Nephron progenitor cell (in vitro differentiated cells): ENCODE measurements around the gene FGD5.

ENCODE experiments used
- DNase-seq: peaks from one replicate; pipeline ENCODE4 v3.0.0; 2021
- H3K27ac Mint-ChIP-seq: 2 replicates; pipeline ENCODE4 v1.8.0; 2021; ENCODE audit warnings: mild to moderate bottlenecking, moderate library complexity, mixed read lengths
- H3K27me3 Mint-ChIP-seq: 2 replicates; pipeline ENCODE4 v1.8.0; 2021; ENCODE audit warnings: mild to moderate bottlenecking, low read depth, mixed read lengths; ENCODE audit not compliant: poor library complexity
- H3K36me3 Mint-ChIP-seq: 2 replicates; pipeline ENCODE4 v1.8.0; 2021; ENCODE audit warnings: low read depth, mixed read lengths
- H3K4me1 Mint-ChIP-seq: 2 replicates; pipeline ENCODE4 v1.8.0; 2021; ENCODE audit warnings: mixed read lengths
- H3K4me3 Mint-ChIP-seq: 2 replicates; pipeline ENCODE4 v1.8.0; 2021; ENCODE audit warnings: mild to moderate bottlenecking, moderate library complexity, mixed read lengths
- H3K9me3 Mint-ChIP-seq: 2 replicates; pipeline ENCODE4 v1.8.0; 2021; ENCODE audit warnings: mild to moderate bottlenecking, moderate library complexity, mixed read lengths
- TF ChIP-seq, protein P1 (sequence below): fragments of 200-600 bp; sonication (generic); IDR thresholded peaks from 2 replicates; pipeline ENCODE4 v1.5.0; 2021; ENCODE audit warnings: antibody characterized with exemption

The FGD5 gene

GRCh38 chr3:14773281-14773680 lies 45.5 kb upstream of the FGD5 start:
- Mint-ChIP-seq H3K27me3 (peaks cover 5% of the 10 kb centered on the region), H3K4me3 (no peak overlapping the region), H3K27ac (no peak overlapping the region), H3K36me3 (no peaks in the 10 kb centered on the region), H3K4me1 (peaks cover 39% of the 10 kb centered on the region), H3K9me3 (peaks cover 5% of the 10 kb centered on the region)
- TF ChIP-seq, protein P1, sequence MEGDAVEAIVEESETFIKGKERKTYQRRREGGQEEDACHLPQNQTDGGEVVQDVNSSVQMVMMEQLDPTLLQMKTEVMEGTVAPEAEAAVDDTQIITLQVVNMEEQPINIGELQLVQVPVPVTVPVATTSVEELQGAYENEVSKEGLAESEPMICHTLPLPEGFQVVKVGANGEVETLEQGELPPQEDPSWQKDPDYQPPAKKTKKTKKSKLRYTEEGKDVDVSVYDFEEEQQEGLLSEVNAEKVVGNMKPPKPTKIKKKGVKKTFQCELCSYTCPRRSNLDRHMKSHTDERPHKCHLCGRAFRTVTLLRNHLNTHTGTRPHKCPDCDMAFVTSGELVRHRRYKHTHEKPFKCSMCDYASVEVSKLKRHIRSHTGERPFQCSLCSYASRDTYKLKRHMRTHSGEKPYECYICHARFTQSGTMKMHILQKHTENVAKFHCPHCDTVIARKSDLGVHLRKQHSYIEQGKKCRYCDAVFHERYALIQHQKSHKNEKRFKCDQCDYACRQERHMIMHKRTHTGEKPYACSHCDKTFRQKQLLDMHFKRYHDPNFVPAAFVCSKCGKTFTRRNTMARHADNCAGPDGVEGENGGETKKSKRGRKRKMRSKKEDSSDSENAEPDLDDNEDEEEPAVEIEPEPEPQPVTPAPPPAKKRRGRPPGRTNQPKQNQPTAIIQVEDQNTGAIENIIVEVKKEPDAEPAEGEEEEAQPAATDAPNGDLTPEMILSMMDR = no peak
- no peak for DNase-seq

- no peak overlapping the region for H3K27ac Mint-ChIP-seq
- H3K36me3 Mint-ChIP-seq = no peaks in the 10 kb centered on the region
- H3K4me1 Mint-ChIP-seq = peaks cover 39% of the 10 kb centered on the region
- peaks cover under 1% of the 10 kb centered on the region for H3K27me3 Mint-ChIP-seq
- no peak for DNase-seq
- peaks cover 9% of the 10 kb centered on the region for H3K9me3 Mint-ChIP-seq
- TF ChIP-seq, protein P1 = no peak
- no peak overlapping the region for H3K4me3 Mint-ChIP-seq
These were observed 45.1 kb upstream of the FGD5 start for GRCh38 chr3:14773691-14774128.

GRCh38 chr3:14774431-14774830 lies 44.3 kb upstream of the FGD5 start:
- no peak overlapping the region for H3K27ac Mint-ChIP-seq
- no peak overlapping the region for H3K4me3 Mint-ChIP-seq
- H3K4me1 Mint-ChIP-seq = peaks cover 31% of the 10 kb centered on the region
- DNase-seq = no peak
- TF ChIP-seq, protein P1 = no peak
- peaks cover 16% of the 10 kb centered on the region for H3K9me3 Mint-ChIP-seq
- no peaks in the 10 kb centered on the region for H3K27me3 Mint-ChIP-seq
- no peaks in the 10 kb centered on the region for H3K36me3 Mint-ChIP-seq

- Mint-ChIP-seq H3K27me3 (no peaks in the 10 kb centered on the region), H3K4me3 (no peak overlapping the region), H3K4me1 (peaks cover 29% of the 10 kb centered on the region), H3K27ac (no peak overlapping the region), H3K9me3 (peaks cover 21% of the 10 kb centered on the region), H3K36me3 (no peaks in the 10 kb centered on the region)
- no peak for DNase-seq
- TF ChIP-seq, protein P1 = no peak
These were observed 43.8 kb upstream of the FGD5 start for GRCh38 chr3:14775011-14775410.

- Mint-ChIP-seq H3K36me3 (no peaks in the 10 kb centered on the region), H3K9me3 (peaks cover 21% of the 10 kb centered on the region), H3K4me1 (peaks cover 25% of the 10 kb centered on the region), H3K4me3 (no peak overlapping the region), H3K27ac (no peak overlapping the region), H3K27me3 (no peaks in the 10 kb centered on the region)
- DNase-seq = no peak
- TF ChIP-seq, protein P1 = no peak
These were observed 43.2 kb upstream of the FGD5 start for GRCh38 chr3:14775563-14775962.

- Mint-ChIP-seq H3K27ac (no peak overlapping the region), H3K27me3 (peaks cover 6% of the 10 kb centered on the region), H3K4me3 (no peak overlapping the region), H3K36me3 (no peaks in the 10 kb centered on the region), H3K4me1 (peaks cover 11% of the 10 kb centered on the region), H3K9me3 (peaks cover 21% of the 10 kb centered on the region)
- TF ChIP-seq, protein P1 = no peak
- DNase-seq = no peak
These were observed 39.6 kb upstream of the FGD5 start for GRCh38 chr3:14779069-14779685.
